Fibroblast of the aortic adventitia (primary cell): ENCODE results near the gene PRDM2. TPM values are rescaled to one million over a fixed set of nuclear protein-coding genes. Genes with fewer than 3 reads are reported as not detected.

ENCODE experiments used
- DNase-seq: peaks from one replicate; pipeline ENCODE4 v3.0.0-alpha.2; 2010; ENCODE audit warnings: low read depth
- H3K4me3 ChIP-seq: 2 replicates; pipeline ENCODE4 v1.5.1; 2011; ENCODE audit warnings: low read depth, mild to moderate bottlenecking, control low read depth, low read length, moderate library complexity
- total RNA-seq: library from RNA; depleted of rRNA; stranded (reverse); fragments of >200 nt; gene quantifications from 2 replicates; pipeline ENCODE4 v1.2.3, GENCODE V29; 2012; ENCODE audit warnings: low replicate concordance
- TF ChIP-seq, protein P1 (sequence below): IDR thresholded peaks from 2 replicates; pipeline ENCODE4 v1.5.1; 2011; ENCODE audit warnings: mild to moderate bottlenecking, low read length, control low read depth, inconsistent platforms; ENCODE audit not compliant: insufficient read depth

PRDM2 gene
- total RNA-seq, 1 donor, result 16.0 TPM

DNA sequence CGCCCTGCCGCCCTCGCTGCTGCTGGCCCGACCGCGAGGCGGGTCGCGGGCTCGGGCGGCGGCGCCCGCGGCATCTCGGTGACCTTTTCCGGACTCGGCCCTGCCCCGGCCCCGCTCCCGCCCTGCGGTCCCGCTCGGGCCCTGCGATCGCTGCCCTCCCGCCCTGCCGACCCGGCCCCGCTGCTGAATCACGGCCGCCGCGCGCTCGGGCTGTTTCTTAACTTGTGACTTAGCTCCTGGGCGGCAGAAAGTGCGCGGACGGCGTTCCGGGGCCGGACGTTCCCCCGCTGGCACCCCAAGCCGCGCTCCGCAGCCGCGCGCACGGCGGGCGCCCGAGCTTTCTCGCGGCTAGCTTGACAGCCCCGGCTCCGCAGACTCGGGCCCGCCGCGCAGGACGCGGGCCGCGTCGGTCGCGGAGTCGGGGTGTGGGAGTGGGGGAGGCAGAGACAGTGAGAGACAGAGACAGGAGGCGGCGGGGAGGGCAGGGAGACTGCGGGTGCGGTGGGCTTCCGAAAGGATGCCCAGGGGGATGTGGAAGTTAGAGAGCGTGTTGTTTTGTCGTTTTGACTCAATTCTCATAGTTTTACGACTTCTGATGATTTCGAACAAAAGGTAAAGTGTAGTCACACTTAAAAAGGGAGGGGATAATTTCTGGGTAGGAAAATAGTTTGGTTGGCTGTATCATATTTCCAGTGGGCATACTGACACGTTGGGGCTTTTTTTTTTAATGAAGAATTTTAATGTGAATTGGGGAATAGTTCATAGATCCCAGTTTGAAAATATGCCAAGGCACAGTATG, 49.8 kb downstream of the PRDM2 start:
- DNase-seq, result peak; percentile 39
- peak overlapping the region; percentile 86 for H3K4me3 ChIP-seq
- TF ChIP-seq, protein P1, sequence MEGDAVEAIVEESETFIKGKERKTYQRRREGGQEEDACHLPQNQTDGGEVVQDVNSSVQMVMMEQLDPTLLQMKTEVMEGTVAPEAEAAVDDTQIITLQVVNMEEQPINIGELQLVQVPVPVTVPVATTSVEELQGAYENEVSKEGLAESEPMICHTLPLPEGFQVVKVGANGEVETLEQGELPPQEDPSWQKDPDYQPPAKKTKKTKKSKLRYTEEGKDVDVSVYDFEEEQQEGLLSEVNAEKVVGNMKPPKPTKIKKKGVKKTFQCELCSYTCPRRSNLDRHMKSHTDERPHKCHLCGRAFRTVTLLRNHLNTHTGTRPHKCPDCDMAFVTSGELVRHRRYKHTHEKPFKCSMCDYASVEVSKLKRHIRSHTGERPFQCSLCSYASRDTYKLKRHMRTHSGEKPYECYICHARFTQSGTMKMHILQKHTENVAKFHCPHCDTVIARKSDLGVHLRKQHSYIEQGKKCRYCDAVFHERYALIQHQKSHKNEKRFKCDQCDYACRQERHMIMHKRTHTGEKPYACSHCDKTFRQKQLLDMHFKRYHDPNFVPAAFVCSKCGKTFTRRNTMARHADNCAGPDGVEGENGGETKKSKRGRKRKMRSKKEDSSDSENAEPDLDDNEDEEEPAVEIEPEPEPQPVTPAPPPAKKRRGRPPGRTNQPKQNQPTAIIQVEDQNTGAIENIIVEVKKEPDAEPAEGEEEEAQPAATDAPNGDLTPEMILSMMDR, result no peak

DNA sequence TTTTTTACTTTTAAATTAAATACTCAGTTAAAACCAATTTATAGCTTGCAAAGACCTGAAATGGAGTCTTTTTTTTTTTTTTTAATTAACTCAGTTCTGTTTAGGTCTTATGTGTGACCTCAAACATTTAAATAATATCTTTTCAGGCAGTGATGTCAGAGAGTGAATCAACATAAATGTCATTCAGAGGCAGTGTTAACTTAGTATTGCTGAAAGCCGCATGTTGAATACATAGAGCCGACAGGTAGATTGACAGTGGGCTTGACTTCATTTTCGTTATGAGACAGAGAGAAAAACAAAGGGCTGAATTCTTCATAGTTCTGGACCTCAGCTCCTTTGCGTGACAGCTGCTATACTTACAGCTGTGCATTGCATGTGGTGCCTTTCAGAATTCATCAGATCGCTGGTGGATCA, 51.5 kb downstream of the PRDM2 start:
- TF ChIP-seq, protein P1, result no peak
- peak overlapping the region; percentile 86 for H3K4me3 ChIP-seq
- no peak for DNase-seq

- no peak for DNase-seq
- TF ChIP-seq, protein P1, result no peak
- no peak overlapping the region for H3K4me3 ChIP-seq
These were observed 52.0 kb downstream of the PRDM2 start for GRCh38 chr1:13751985-13752384.

DNA sequence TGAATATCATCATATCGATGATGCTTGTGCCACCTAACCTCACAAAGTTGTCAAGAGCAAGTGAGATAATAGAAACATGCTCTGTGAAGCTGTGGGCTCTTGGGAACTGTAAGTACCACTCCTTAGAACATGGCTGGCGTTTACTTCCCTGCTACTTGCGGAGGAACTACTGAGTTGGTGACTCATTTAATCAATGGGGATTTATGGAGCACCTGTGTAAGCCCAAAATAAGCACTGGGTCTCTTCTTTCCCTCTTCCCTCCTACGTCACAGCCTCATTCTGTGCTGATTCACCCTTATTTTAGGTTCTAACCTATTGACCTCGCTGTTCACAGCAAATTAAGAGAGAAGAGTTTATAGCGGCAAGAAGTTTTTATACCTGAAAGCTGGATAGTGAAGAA, 52.9 kb downstream of the PRDM2 start:
- no peak overlapping the region for H3K4me3 ChIP-seq
- no peak for DNase-seq
- TF ChIP-seq, protein P1, result no peak

- H3K4me3 ChIP-seq, result no peak overlapping the region
- TF ChIP-seq, protein P1, result no peak
- no peak for DNase-seq
These were observed 53.8 kb downstream of the PRDM2 start for GRCh38 chr1:13753636-13754402.

DNA sequence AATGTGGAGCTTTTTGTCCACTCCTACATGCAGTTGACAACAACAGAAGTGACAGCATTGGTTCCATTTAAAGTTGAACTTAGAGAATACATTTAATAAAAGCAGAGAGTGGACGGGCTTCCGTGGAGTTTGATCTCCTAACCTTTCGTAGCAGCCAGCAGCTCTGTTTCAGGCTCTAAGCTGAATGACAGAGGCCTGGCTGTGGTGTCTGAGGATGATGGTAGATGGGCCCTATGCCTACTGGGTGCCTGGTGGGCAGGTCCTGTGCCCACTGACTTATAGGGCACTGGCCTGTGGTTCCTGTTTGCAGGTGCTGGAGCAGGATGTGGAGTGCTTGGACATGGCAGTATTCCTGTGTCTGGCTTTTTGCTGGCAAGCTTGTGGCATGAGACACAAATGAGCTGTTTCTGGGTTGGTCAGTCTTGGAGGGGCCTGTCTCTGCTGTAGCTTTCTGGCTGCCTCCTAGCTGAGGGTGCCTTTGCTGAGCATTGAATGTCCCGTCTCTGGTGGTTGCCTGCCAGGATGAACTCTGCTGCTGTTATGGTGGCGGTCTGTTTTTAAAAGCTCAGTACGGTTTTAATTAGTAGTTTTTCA, 54.6 kb downstream of the PRDM2 start:
- H3K4me3 ChIP-seq, result no peak overlapping the region
- TF ChIP-seq, protein P1, result no peak
- DNase-seq, result peak; percentile 20
